GM18499 (cell line): ENCODE measurements around the gene CCL3.

Experiments
- ATAC-seq: cut with Tn5 transposase; IDR thresholded peaks from one replicate; pipeline ENCODE4 v1.9.1; 2021; ENCODE audit warnings: moderate number of reproducible peaks; ENCODE audit not compliant: insufficient read depth, unreplicated experiment

Gene CCL3

DNA sequence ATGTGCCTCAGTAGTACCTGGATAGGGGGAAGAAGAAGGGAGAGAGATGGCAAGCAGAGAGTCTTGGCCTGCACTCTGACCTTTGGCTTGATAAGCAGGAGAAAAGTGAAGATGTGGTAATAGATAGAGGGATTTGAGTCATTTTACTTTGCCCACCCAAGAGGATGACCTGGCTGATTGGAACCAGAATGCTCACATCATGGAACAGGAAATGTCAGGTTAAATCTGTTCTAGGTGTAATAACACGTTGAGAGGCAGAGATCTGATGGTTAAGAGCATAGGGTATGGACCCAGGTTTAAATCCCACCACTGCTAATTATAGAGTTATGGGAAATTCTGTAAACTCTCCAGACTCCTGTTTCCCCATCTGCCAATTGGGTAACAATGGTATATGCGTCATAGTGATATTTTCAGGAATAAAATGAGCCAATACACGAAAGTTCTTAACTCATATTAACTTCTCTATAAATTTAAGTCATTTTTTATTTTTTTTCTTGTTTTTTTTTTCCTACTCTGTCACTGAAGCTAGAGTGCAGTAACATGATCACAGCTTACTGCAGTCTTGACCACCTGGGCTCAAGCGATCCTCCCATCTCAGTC, 33.9 kb downstream of the CCL3 start:
- no peak for ATAC-seq

DNA sequence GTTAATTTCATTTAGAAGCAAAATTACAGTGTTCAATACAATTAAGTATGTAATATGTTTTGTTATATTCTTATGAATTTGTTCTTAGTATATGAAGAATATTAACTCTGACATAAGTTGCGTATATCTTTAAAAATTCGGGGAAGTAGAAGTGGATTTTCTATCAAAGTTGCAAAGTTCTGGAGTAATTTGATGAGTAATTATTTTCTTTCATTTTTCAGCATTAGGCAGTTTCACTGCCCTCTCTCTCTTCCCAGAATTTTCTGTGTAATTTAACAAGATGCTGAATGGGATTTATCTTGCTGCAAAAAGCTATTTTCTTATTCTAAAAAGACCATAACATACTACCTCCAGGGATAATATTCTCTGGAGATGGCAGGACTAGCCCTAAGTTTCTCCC, 34.8 kb downstream of the CCL3 start:
- no peak for ATAC-seq

DNA sequence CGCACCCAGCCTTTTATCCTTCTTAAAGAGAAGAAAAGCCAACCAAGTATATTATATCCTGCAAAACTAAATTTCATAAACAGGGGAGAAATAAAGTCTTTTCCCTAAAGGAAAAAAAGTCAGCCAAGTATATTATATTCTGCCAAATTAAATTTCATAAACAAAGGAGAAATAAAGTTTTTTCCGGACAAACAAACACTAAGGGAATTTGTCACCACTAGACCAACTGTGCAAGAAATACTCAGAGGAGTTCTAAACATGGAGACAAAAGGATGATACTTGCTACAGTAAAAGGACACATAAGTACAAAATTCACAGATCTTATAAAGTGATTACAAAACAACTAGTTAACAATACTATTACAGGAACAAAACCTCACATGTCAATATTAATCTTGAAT, 40.3 kb downstream of the CCL3 start:
- ATAC-seq, result no peak

DNA sequence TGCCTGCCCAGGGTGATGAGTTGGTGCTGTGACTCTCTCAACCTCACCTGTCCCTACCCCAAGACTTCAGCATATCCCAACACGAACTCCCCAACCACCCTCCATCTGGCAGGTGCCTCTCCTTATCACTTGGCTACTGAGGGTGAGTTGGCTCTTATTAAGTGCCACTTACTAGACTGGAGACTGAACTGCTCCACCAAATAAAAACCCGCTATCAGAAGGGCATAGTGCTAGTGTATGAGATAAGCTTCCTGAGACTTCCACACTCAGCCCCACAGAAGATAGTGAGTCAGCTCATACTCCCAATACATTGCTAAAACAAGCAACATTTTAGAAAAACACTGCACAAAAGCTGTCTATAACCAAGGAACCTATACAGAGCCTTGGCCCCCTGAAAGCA, 41.9 kb downstream of the CCL3 start:
- ATAC-seq, result no peak
